DOHH2 (cell line): Measurements from ENCODE around the gene SS18L1.

Source experiments
- H3F3A ChIP-seq: fragments of 200-600 bp; sonication (generic), shearing (Covaris generic); 2 replicates; pipeline ENCODE4 v1.6.0; 2016; ENCODE audit warnings: antibody characterized with exemption, mild to moderate bottlenecking; ENCODE audit not compliant: control insufficient read depth, insufficient read depth
- H3K27ac ChIP-seq: fragments of 200-600 bp; sonication (generic); 2 replicates; pipeline ENCODE4 v1.5.1; 2014; ENCODE audit warnings: low read depth, mild to moderate bottlenecking, low read length, moderate library complexity
- H3K27me3 ChIP-seq: fragments of 200-600 bp; sonication (generic); 2 replicates; pipeline ENCODE4 v1.6.1; 2014; ENCODE audit warnings: mild to moderate bottlenecking, low read length, mixed read lengths; ENCODE audit not compliant: control insufficient read depth
- H3K36me3 ChIP-seq: fragments of 200-600 bp; sonication (generic); 2 replicates; pipeline ENCODE4 v1.6.1; 2014; ENCODE audit warnings: mild to moderate bottlenecking, low read length, moderate library complexity, mixed read lengths; ENCODE audit not compliant: control insufficient read depth
- H3K4me1 ChIP-seq: fragments of 200-600 bp; sonication (generic); 2 replicates; pipeline ENCODE4 v1.6.1; 2014; ENCODE audit warnings: mild to moderate bottlenecking, low read length, mixed read lengths; ENCODE audit not compliant: control insufficient read depth
- H3K4me2 ChIP-seq: fragments of 200-600 bp; sonication (generic); 2 replicates; pipeline ENCODE4 v1.6.0; 2014; ENCODE audit warnings: mild to moderate bottlenecking, low read length, moderate library complexity
- H3K4me3 ChIP-seq: fragments of 200-600 bp; sonication (generic); 2 replicates; pipeline ENCODE4 v1.5.1; 2014; ENCODE audit warnings: mild to moderate bottlenecking, low read length, mixed read lengths
- H3K79me2 ChIP-seq: fragments of 200-600 bp; sonication (generic); 2 replicates; pipeline ENCODE4 v1.6.1; 2014; ENCODE audit warnings: mild to moderate bottlenecking, low read length, mixed read lengths; ENCODE audit not compliant: control insufficient read depth
- H3K9me2 ChIP-seq: fragments of 200-600 bp; sonication (generic); replicated peaks from 2 replicates; pipeline ENCODE4 v1.6.1; 2014; ENCODE audit warnings: mild to moderate bottlenecking, low read length, mixed read lengths; ENCODE audit not compliant: control insufficient read depth
- H3K9me3 ChIP-seq: fragments of 200-600 bp; sonication (generic); 2 replicates; pipeline ENCODE4 v1.6.1; 2014; ENCODE audit warnings: antibody characterized with exemption, low read length, mixed read lengths; ENCODE audit not compliant: control insufficient read depth, insufficient read depth
- H4K20me1 ChIP-seq: fragments of 200-600 bp; sonication (generic); 2 replicates; pipeline ENCODE4 v1.6.0; 2014; ENCODE audit warnings: low read depth, mild to moderate bottlenecking, antibody characterized with exemption, low read length, moderate library complexity; ENCODE audit not compliant: control insufficient read depth, insufficient read depth
- CTCF ChIP-seq: fragments of 200-600 bp; sonication (generic); IDR thresholded peaks from one replicate; pipeline ENCODE4 v1.5.1; 2014; ENCODE audit warnings: antibody characterized with exemption, mild to moderate bottlenecking, low read depth, low read length; ENCODE audit not compliant: poor library complexity, severe bottlenecking
- EZH2phosphoT487 ChIP-seq: fragments of 200-600 bp; sonication (generic); IDR thresholded peaks from 2 replicates; pipeline ENCODE4 v1.6.1; 2017; ENCODE audit warnings: borderline replicate concordance, mild to moderate bottlenecking, antibody characterized with exemption, low read length, moderate library complexity, mixed read lengths

SS18L1 gene

GRCh38 chr20:62225820-62226635 is 82.5 kb downstream of the SS18L1 start:
- no peaks in the 10 kb centered on the region for H3F3A ChIP-seq
- no peaks in the 10 kb centered on the region; the same call in 1 of the 2 replicates for H3K9me3 ChIP-seq
- H3K4me3 ChIP-seq = no peak overlapping the region
- H3K4me1 ChIP-seq = no peaks in the 10 kb centered on the region
- peaks cover 9% of the 10 kb centered on the region for H3K27me3 ChIP-seq
- H3K79me2 ChIP-seq = no peaks in the 10 kb centered on the region
- no peaks in the 10 kb centered on the region for H3K36me3 ChIP-seq
- 0 out of 2 replicates have a peak, but pooled peaks cover 4% of the 10 kb centered on the region for H4K20me1 ChIP-seq
- no peak overlapping the region for H3K4me2 ChIP-seq
- no peak overlapping the region for H3K27ac ChIP-seq
- H3K9me2 ChIP-seq = no peaks in the 10 kb centered on the region
- no peak for TF ChIP-seq EZH2phosphoT487
- no peak for TF ChIP-seq CTCF

GRCh38 chr20:62226707-62227590 is 83.4 kb downstream of the SS18L1 start:
- no peaks in the 10 kb centered on the region for H3F3A ChIP-seq
- H4K20me1 ChIP-seq = 0 out of 2 replicates have a peak, but pooled peaks cover 4% of the 10 kb centered on the region
- no peak overlapping the region for H3K27ac ChIP-seq
- no peaks in the 10 kb centered on the region for H3K79me2 ChIP-seq
- H3K27me3 ChIP-seq = no peaks in the 10 kb centered on the region
- H3K4me1 ChIP-seq = no peaks in the 10 kb centered on the region
- no peaks in the 10 kb centered on the region; the same call in 1 of the 2 replicates for H3K9me3 ChIP-seq
- no peaks in the 10 kb centered on the region for H3K36me3 ChIP-seq
- TF ChIP-seq EZH2phosphoT487 (no peak), CTCF (no peak)
- H3K4me3 ChIP-seq = no peak overlapping the region
- no peak overlapping the region for H3K4me2 ChIP-seq
- no peaks in the 10 kb centered on the region for H3K9me2 ChIP-seq

- H3K27ac ChIP-seq = no peak overlapping the region
- H4K20me1 ChIP-seq = 0 out of 2 replicates have a peak, but pooled peaks cover 2% of the 10 kb centered on the region
- no peaks in the 10 kb centered on the region for H3K79me2 ChIP-seq
- H3K36me3 ChIP-seq = no peaks in the 10 kb centered on the region
- TF ChIP-seq CTCF = no peak
- no peak for TF ChIP-seq EZH2phosphoT487
- H3K27me3 ChIP-seq = no peaks in the 10 kb centered on the region
- H3K9me2 ChIP-seq = no peaks in the 10 kb centered on the region
- H3K4me2 ChIP-seq = no peak overlapping the region
- no peak overlapping the region for H3K4me3 ChIP-seq
- no peaks in the 10 kb centered on the region; the same call in 1 of the 2 replicates for H3K9me3 ChIP-seq
- no peaks in the 10 kb centered on the region for H3F3A ChIP-seq
- no peaks in the 10 kb centered on the region for H3K4me1 ChIP-seq
These were observed 84.0 kb downstream of the SS18L1 start for GRCh38 chr20:62227591-62227976.
